ENCODE data around the gene MAMDC4.
"Not testable (repeated sequence)": the region's sequence is repeated elsewhere in the genome, so short reads cannot be mapped to it uniquely, and the experiment has no call there.

The MAMDC4 gene
- 14.4 to 19.7 reads per million in 2 experiments for total RNA-seq

DNA sequence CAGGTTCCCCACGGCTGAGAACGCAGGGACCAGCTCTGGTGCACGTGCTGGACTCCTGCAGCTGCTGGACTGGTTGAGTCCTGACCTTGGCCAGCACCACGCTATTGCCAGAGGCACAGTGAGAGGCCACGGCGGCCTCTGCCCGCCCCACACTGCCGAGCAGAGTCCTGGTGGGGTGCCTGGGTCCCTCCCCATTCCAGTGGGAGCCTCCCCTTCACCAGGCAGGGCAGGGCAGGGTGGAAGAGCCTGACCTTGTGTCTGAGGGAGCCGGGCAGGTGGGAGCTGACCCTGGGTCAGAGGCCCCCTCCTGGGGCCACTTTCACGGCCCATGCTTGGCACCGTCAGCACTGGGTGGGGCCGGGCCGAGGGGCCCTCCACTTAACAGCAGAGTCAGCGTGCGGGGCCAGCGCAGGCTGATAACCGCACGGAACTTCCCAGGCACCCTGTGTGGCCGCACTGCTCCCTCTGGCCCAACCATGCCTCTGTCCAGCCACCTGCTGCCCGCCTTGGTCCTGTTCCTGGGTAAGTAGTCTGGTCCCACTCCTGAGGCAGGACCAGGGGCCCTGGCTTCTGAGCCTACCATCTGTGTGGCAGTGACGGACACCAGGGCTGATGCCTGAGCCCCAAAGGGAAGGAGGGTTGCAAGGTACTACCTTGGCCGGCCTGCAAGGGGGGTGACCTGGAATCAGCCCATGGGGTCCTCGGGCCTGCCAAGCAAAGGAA lies at the start of gene MAMDC4:
MAMDC4 (plus strand) TSS at position 406 of the 723 bp plus-strand sequence; CDS start at position 477, 71 bp downstream.
- no peak for DNase-seq (ENCODE audit: low read depth)

DNA sequence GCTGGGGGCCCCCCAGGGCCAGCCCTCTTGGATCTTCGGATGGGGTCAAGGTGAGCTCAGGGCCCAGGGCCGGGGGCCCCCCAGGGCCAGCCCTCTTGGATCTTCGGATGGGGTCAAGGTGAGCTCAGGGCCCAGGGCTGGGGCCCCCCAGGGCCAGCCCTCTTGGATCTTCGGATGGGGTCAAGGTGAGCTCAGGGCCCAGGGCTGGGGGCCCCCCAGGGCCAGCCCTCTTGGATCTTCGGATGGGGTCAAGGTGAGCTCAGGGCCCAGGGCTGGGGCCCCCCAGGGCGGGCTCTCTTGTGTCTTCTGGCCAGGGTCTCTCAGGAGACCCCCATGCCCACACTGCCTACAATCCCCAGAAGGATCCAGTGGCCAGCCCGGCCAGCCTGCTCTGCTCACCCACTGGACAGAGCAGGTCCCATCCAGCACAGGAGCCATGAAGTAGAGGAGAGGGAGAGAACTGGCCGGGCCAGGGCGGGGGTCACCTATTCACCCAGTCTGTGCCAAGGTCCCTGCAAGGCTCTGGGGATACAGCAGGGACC lies 49.1 kb upstream of the MAMDC4 start:
- not testable (repeated sequence) for DNase-seq (ENCODE audit: low read depth)

DNA sequence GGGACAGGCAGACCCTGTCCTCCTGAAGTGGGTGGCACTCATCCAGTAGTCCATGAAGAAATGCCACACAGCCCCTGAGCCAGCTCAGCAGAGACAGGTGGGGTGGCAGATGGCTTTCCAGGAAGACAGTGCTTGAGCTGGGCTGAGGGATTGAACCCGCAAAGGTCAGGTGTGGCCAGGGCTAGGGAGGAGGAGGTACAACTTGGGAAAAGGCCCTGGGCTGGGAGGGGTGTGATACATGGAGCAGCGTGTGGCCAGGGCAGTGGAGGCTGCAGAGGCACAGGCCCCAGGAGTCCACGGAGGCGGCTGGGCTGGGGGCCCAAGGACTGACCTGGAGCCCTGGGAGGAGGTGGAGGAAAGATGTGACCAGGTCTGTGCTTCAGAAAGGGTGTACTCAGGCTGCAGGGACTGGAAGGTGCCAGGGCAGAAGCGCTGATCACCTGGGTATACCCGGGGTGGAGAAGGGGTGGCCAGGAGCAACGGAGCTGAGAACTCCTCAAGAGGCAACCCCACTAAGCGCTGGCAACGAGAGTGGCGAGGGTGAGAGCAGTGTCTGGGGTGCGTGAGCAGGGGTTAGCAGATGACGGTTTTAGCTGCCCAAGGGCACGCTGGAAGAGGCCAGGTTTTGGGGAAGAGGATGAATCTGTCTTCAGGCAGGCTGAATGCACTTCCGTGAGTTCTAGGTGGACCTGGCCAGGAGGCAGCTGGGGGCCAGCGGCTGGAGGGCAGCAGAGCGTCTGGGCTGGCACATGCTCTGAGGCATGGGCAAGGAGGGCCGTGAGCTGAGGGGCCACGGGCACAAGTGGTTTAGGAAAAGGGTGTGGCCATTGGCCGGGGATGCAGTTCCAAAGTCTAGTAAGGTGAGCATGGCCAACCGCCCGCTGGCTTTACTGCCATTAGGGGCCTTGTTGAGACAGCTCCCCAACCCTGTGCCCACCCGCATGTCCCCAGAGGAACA lies 48.3 kb upstream of the MAMDC4 start:
- DNase-seq (ENCODE audit: low read depth) = no peak

DNA sequence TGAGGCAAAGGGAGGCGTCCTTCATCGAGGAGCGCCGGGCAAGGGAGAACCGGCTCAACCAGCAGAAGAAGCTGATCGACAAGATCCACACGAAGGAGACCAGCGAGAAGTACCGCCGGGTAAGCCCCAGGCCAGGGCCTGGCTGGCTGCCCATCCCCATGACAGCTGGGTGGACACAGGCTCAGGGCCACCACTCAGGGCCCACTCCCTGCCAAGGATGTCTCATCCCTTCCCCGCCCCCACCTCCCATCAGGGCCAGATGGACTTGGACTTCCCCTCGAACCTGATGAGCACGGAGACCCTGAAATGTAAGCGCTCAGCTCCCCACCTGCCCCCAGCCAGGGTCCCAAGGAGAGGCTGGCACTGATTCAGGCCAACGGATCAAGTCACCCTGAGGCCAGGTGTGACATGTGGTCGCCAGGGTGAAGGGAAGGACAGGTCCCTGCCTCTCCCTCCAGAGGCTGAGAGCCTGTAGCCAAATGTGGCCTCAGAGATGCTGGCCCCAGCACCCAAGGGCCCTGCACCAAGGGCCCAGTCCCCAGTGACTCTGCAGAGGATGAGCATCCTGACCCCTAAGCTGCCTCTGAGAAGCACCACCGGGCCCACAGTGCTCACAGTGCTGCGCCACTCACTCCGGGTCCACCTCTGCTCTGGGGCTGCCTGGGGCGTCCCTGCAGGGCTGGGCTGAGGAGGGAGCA lies 47.5 kb upstream of the MAMDC4 start:
- no peak for DNase-seq (ENCODE audit: low read depth)

DNA sequence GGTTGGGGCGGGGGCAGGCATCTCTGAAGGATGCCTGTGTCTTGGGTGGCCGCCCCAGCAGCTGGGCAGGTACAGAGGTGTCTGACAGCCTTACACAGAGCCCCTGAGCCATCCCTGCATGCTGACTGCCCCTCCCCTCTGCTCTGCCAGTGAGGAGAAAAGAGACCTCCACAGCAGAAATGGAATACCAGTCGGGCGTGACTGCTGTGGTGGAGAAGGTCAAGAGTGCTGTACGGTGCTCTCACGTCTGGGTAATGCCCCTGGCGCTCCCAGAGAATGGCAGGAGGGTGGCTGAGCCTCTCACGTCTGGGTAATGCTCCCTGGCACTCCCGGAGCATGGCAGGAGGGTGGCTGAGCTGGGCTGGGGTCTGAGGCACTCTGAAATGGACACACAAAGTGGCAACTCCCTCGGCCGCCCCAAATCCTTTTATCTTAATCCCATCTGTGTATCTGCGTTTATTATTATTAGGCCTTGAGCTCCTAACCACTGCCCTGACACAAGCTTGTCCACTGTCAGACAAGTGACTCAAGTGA lies 46.9 kb upstream of the MAMDC4 start:
- DNase-seq (ENCODE audit: low read depth) = no peak

DNA sequence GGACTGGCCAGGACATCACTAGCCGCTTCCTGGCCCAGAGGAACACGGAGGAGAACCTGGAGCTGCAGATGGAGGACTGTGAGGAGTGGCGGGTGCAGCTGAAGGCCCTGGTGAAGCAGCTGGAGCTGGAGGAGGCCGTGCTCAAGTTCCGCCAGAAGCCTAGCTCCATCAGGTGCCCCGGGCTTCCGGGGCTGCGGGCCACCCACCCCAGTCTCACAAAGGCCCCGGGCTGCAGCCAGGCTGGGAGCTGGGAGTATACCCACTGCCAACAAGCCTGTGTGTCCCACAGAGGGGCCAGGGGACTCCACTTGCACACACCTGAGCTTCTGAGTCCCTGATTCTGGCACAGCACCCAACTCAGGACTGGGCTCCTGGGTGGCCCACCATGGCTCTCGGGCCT lies 46.1 kb upstream of the MAMDC4 start:
- no peak for DNase-seq (ENCODE audit: low read depth)

DNA sequence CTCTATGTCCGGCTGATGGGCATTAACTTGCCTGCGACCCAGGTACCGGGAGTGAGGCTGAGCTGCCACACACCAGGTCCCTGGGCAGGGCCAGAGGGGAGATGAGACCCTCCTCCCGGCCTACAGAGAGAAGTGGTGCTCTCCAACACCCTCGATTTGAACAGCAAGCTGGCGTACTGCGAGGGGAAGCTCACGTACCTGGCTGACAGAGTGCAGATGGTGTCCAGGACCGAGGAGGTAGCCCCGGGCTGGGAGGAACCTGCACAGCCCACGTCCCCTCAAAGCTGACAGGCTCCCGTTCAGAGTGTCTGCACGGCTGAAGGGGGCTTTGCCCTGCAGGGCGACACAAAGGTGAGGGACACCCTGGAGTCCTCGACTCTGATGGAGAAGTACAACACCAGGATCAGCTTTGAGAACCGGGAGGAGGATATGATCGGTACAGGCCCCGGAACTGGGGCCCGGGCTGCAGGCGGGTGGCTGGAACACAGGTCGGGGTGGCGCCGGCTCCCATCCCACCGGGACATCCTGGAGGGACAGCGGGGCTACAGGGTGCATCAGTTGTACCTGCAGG lies 45.4 kb upstream of the MAMDC4 start:
- DNase-seq (ENCODE audit: low read depth) = no peak

DNA sequence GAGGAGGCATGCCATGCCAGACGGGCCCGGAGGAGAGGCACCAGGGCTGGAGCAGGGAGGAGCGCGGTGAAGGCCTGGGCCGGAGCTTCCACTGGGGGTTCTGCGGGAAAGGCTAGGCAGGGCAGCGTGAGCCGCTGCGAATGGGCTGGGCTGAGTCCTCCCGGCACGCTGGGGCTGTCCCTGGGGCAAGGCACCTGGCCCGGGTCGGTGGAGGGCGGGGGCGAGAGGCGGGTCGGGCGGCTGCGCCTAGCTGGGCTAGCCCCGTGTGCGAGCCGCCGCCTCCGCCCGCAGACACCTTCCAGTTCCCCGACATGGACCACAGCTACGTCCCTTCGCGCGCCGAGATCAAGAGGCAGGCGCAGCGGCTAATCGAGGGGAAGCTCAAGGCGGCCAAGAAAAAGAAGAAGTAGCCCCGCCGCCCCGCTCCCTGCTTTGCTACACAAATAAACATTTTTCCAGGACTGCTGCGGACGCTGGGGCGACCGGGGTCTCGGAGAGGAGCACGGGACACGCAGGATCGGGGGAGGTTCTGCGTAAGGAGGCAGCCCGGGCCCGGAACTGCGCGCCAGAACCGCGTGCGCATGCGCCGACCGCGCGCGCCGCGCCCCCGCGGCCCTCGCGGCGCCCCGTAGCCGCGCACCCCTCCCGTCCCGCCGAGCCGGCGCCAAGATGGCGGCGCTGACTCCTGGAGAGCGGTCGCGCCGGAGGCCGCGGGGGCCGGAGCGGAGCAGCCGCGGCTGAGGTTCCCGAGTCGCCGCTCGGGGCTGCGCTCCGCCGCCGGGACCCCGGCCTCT lies 44.7 kb upstream of the MAMDC4 start, which contains the start of gene RABL6:
RABL6 (plus strand) TSS at position 668 of the 794 bp plus-strand sequence. CDS start 249 bp downstream, outside the sequence.
- DNase-seq (ENCODE audit: low read depth) = peak; percentile 72

DNA sequence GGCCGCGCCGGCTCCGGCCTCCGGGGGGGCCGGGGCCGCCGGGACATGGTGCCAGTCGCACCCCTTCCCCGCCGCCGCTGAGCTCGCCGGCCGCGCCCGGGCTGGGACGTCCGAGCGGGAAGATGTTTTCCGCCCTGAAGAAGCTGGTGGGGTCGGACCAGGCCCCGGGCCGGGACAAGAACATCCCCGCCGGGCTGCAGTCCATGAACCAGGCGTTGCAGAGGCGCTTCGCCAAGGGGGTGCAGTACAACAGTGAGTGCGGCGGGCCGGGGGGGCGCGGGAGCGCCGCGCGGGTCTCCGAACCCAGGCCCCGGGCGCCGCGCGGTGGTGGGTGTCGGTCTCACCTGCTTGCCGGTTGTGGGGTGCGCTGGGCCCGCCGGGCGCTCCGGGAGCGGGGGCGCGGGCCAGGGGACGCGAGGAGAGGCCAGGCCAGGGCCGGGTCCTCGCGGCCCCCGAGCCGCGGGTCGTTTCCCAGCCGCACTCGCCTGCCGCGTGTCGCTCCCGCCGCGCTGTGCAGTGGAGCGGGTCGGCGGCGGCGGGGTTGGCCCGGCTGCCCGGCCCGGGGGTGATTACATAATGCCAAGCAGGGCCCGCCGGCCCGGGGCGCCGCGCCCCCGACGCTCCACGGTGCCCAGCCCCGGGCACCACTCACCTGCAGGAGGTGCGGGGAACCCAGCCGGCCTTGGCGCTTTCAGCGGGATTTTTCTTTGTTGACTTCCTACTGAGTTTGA lies 43.9 kb upstream of the MAMDC4 start:
- DNase-seq (ENCODE audit: low read depth) = peak; percentile 34

DNA sequence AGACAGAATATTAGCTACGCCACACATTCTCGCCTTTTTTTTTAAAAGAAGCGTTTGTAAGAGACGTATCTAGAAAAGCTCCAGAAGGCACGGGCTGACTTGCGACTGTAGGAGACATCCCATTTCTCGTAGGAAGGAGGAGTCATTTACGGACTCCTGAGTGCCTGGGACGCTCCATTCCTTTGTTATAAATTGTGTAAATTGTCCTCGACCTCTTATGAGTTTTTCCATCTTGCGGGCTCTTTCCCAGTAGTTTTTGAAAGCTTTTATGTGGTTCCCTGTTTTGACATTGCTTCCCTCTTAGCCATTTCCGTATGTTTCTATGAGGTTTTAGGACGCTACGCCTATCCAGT lies 43.4 kb upstream of the MAMDC4 start:
- DNase-seq (ENCODE audit: low read depth) = no peak

DNA sequence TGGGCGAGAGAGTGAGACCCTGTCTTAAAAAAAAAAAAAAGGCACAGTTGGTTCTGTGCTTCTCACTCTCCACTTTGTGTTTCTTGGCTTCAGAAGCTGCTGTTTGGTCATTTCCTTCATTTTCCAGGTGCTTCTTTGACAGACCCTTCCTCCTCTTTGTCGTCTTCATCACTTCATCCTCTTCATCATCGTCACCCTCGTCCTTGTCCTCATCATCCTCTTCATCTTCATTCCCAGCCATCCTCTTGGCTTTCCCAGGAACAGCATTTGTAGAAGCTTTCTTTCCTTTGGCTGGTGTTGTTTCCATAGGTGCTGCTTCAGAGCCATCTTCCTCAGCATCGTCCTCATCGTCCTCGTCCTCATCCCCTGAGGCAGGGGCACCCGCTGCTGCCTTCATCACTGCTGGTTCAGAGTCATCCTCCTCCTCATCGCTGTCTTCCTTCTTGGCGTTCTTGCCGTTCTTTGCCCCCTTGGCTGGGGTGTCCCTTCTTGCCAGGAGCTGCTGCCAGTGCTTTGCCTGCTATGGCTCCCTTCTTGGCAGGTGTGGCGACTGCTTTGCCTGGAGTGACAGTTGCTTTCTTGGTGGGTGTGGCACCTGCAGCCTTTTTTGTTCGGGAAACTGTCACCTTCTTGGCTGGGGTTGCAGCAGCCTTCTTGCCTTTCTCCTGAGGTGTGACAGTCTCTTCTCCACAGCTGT lies 37.3 kb upstream of the MAMDC4 start:
- DNase-seq (ENCODE audit: low read depth) = no peak

DNA sequence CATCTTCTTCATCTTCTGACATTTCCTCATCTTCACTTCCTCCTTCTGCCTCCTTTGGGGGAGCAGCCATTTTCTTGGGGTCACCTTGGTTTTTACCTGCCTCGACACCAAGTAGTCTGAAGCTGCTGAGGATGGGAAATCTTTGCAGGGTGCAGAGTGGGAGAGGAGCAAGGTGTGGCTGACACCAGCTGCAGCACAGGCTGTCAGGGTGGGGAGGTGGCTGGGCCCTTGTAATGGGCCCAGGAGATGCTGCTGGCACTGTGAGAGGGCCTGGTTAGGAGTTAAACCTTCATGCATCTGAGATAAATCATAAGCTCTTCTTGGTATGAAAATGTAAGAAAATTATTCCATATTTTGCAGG lies 36.7 kb upstream of the MAMDC4 start:
- no peak for DNase-seq (ENCODE audit: low read depth)

DNA sequence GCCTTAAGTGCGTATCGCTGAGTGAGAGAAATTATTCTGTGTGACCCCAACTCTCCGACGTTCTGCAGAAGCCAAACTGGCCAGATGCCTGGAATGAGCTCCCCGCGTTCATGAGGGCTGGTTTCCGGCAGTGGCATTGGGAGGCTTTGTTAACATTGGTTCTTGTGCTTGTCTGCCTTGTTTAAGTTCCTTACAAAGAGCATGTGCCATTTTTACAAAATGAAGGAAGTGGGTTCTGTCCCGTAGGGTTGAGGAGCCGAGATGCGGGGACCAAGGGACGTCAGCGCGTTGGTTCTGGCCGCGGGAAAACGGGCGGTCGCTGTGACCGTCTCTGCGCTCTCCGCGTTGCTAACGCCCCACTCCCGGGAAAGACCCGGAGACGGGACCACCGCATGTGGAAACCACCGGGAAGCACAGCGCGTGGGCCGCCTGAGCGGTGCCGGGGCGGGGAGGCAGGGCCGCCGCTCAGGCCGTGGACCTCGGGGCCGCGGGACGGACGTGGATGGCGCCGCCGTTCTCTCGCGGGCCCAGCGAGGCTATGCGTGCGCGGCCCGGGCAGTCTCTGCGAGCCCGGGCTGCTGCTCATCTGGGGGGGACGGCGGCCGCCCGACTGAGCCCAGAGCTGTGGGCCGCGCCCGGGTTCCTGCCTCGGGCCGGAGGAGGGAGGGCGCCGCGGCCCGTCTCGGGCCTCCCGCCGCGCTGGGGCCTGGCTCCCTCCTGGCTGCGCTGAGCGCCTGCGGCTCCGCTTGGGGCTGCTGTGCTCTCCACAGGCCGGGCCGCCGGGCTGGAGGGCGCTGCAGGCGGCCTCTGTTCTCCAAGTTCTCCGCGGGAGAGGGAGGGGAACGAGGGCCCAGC lies 30.9 kb upstream of the MAMDC4 start:
- no peak for DNase-seq (ENCODE audit: low read depth)

DNA sequence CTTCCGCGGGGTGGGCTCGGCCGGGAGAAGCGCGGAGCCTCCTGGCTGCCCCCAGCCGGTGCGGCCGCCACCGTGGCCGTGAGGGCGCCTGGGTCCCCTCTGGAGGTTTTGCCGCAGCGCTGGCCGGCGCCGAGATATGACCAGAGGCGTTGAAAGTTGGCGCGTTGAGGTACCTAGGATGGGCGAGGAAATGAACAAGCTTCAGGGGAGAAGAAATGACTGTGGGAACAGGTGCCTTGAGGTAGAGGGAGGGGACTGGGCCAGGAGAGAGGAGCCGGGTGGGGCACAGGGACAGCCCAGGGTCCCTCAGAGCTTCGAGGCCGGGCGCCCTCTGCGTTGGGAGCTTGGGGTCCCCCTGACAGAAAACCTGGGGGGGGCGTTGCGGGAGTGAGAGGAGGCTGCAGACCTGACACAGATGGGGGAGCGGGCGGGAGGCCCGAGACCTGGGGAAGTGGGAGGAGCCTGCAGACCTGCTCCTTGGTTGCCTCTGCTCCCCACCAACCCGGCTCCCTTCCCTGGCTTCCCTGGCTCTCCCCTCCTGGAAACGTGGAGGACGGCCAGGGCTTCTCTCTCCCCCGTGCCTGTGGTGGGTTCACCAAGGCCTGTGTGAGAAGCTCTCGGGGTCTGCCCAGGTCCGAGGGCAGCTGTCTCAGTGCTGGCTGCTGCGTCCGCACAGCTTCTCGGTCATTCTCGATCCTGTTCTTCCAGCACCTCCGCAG lies 30.2 kb upstream of the MAMDC4 start:
- no peak for DNase-seq (ENCODE audit: low read depth)

DNA sequence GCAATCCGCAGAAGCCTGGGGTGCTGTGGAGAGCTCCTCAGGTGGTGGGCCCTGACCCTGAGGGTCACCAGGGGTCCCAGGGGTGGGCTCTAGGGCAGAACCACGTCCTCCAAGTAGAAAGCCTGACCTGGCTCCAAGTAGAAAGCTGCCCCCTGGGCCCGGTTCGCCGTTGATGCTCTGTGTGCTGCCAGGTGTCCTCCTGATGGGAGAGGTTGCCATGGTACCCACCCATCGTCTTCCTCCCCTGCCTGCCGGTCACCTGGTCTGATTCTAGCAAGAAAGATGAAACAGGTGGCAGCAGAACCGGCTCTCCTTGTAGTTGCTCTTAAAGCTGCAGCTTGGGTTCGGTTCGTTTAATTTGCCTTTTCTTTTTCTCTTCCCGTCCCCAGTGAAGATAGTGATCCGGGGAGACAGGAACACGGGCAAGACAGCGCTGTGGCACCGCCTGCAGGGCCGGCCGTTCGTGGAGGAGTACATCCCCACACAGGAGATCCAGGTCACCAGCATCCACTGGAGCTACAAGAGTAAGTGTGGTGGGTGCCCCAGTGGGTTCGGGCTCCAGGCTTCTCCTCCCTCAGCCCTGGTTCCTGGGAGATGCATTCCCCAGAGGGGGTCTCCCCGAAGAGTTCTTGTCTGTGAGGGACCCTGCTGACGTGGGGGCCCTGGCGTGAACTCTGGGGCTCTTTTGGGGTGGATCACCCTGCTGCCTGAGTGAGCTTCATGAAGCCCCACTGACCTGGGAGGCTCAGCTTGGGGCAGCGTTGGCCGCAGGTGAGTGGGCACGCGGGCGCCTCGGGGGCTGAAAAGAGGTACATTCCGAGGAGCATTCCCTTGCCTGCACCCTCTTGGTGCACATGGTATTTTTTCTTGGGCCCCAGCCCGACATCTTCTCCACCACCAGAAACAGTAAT lies 28.8 kb upstream of the MAMDC4 start:
- DNase-seq (ENCODE audit: low read depth) = no peak

DNA sequence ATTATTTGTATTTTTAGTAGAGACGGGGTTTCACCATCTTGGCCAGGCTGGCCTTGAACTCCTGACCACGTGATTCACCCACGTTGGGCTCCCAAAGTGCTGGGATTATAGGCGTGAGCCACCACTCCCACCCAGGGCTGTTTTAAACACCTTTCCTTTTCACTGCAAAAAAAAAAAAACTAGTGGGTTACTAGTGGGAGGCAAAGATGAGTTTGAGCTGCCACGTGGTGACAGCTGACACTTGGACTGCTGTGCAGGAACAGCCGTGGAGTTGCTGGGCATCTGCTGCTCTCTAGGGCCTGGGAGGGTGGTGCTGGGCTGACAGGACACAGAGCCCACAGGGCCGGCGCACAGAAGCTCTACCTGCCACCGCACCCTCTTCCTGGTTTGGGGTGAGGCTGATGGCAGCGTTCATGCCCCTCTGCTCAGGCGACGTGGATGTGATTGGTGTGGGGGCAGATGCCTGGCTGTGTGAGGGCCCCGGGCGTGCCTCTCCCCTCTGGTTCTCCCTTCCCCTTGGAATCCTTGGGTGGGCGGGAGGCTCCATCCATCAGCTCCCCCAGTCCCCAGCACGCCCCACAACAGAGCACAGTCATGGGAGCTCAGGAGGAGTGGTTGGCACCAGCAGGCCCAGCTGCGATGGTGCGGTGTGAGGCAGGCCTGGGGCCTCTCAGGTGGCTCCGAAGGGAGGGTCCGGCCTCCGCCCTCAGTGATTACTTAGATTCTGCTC lies 27.5 kb upstream of the MAMDC4 start:
- DNase-seq (ENCODE audit: low read depth) = no peak
